Suprapubic skin (tissue), 4 donors: Measurements from ENCODE around the gene ACTL8.

Experiments used
- EP300 ChIP-seq: sonication (generic); formaldehyde crosslinking; IDR thresholded peaks from one replicate; pipeline ENCODE4 v1.6.1; 2017; ENCODE audit warnings: antibody characterized with exemption
- POLR2A ChIP-seq, 2 donors: fragments of 450-650 bp; IDR thresholded peaks; one replicate each; pipeline ENCODE4 v1.6.1; 2017; ENCODE audit warnings: antibody characterized with exemption in 2 of 2, mild to moderate bottlenecking in 2 of 2, moderate library complexity in 2 of 2
- POLR2AphosphoS5 ChIP-seq, 3 donors: sonication (generic); formaldehyde crosslinking; IDR thresholded peaks; one replicate each; pipeline ENCODE4 v1.6.1; 2017; ENCODE audit warnings: antibody characterized with exemption in 3 of 3
- TF ChIP-seq, protein P1 (sequence below), 2 donors: fragments of 200-600 bp in 1 of 2; fragments of 450-650 bp in 1 of 2; sonication (generic) in 1 of 2; IDR thresholded peaks; one replicate each; pipeline ENCODE4 v1.5.1; 2016 to 2019; ENCODE audit warnings: antibody characterized with exemption in 2 of 2, mild to moderate bottlenecking in 1 of 2, moderate library complexity in 1 of 2

GRCh38 chr1:17825273-17826164, 70.4 kb downstream of the ACTL8 start:
- TF ChIP-seq, protein P1, sequence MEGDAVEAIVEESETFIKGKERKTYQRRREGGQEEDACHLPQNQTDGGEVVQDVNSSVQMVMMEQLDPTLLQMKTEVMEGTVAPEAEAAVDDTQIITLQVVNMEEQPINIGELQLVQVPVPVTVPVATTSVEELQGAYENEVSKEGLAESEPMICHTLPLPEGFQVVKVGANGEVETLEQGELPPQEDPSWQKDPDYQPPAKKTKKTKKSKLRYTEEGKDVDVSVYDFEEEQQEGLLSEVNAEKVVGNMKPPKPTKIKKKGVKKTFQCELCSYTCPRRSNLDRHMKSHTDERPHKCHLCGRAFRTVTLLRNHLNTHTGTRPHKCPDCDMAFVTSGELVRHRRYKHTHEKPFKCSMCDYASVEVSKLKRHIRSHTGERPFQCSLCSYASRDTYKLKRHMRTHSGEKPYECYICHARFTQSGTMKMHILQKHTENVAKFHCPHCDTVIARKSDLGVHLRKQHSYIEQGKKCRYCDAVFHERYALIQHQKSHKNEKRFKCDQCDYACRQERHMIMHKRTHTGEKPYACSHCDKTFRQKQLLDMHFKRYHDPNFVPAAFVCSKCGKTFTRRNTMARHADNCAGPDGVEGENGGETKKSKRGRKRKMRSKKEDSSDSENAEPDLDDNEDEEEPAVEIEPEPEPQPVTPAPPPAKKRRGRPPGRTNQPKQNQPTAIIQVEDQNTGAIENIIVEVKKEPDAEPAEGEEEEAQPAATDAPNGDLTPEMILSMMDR (IDR thresholded peaks at IDR 0.05), result no peak
- no peak for TF ChIP-seq POLR2A (IDR thresholded peaks at IDR 0.05)
- TF ChIP-seq POLR2AphosphoS5 (IDR thresholded peaks at IDR 0.05), result no peak
- no peak for TF ChIP-seq EP300
